Nephron progenitor cell (in vitro differentiated cells): Measurements from ENCODE around the gene CRTC3.
"Not testable (repeated sequence)": the region's sequence is repeated elsewhere in the genome, so short reads cannot be mapped to it uniquely, and the experiment has no call there.

ENCODE experiments used
- DNase-seq: peaks from one replicate; pipeline ENCODE4 v3.0.0; 2021
- H3K27ac Mint-ChIP-seq: 2 replicates; pipeline ENCODE4 v1.8.0; 2021; ENCODE audit warnings: mild to moderate bottlenecking, moderate library complexity, mixed read lengths
- H3K27me3 Mint-ChIP-seq: 2 replicates; pipeline ENCODE4 v1.8.0; 2021; ENCODE audit warnings: mild to moderate bottlenecking, low read depth, mixed read lengths; ENCODE audit not compliant: poor library complexity
- H3K36me3 Mint-ChIP-seq: 2 replicates; pipeline ENCODE4 v1.8.0; 2021; ENCODE audit warnings: low read depth, mixed read lengths
- H3K4me1 Mint-ChIP-seq: 2 replicates; pipeline ENCODE4 v1.8.0; 2021; ENCODE audit warnings: mixed read lengths
- H3K4me3 Mint-ChIP-seq: 2 replicates; pipeline ENCODE4 v1.8.0; 2021; ENCODE audit warnings: mild to moderate bottlenecking, moderate library complexity, mixed read lengths
- H3K9me3 Mint-ChIP-seq: 2 replicates; pipeline ENCODE4 v1.8.0; 2021; ENCODE audit warnings: mild to moderate bottlenecking, moderate library complexity, mixed read lengths
- TF ChIP-seq, protein P1 (sequence below): fragments of 200-600 bp; sonication (generic); IDR thresholded peaks from 2 replicates; pipeline ENCODE4 v1.5.0; 2021; ENCODE audit warnings: antibody characterized with exemption

Gene CRTC3

GRCh38 chr15:90512981-90513380 lies 16.7 kb upstream of the CRTC3 start:
- no peak for DNase-seq
- no peak overlapping the region for H3K27ac Mint-ChIP-seq
- H3K4me3 Mint-ChIP-seq = no peak overlapping the region
- H3K4me1 Mint-ChIP-seq = no peaks in the 10 kb centered on the region
- peaks cover 43% of the 10 kb centered on the region for H3K9me3 Mint-ChIP-seq
- peaks cover 5% of the 10 kb centered on the region for H3K36me3 Mint-ChIP-seq
- peaks cover 10% of the 10 kb centered on the region for H3K27me3 Mint-ChIP-seq
- TF ChIP-seq, protein P1, sequence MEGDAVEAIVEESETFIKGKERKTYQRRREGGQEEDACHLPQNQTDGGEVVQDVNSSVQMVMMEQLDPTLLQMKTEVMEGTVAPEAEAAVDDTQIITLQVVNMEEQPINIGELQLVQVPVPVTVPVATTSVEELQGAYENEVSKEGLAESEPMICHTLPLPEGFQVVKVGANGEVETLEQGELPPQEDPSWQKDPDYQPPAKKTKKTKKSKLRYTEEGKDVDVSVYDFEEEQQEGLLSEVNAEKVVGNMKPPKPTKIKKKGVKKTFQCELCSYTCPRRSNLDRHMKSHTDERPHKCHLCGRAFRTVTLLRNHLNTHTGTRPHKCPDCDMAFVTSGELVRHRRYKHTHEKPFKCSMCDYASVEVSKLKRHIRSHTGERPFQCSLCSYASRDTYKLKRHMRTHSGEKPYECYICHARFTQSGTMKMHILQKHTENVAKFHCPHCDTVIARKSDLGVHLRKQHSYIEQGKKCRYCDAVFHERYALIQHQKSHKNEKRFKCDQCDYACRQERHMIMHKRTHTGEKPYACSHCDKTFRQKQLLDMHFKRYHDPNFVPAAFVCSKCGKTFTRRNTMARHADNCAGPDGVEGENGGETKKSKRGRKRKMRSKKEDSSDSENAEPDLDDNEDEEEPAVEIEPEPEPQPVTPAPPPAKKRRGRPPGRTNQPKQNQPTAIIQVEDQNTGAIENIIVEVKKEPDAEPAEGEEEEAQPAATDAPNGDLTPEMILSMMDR = no peak

- Mint-ChIP-seq H3K9me3 (peaks cover 43% of the 10 kb centered on the region), H3K27ac (no peak overlapping the region), H3K4me1 (no peaks in the 10 kb centered on the region), H3K36me3 (peaks cover 5% of the 10 kb centered on the region), H3K4me3 (no peak overlapping the region), H3K27me3 (peaks cover 10% of the 10 kb centered on the region)
- TF ChIP-seq, protein P1 = no peak
- no peak for DNase-seq
Measured at GRCh38 chr15:90513448-90513847, 16.3 kb upstream of the CRTC3 start.

- not testable (repeated sequence) for H3K4me1 Mint-ChIP-seq, DNase-seq, H3K4me3 Mint-ChIP-seq, H3K27ac Mint-ChIP-seq, H3K36me3 Mint-ChIP-seq, H3K27me3 Mint-ChIP-seq
- peaks cover 39% of the 10 kb centered on the region for H3K9me3 Mint-ChIP-seq
Measured at GRCh38 chr15:90513893-90514292, 15.8 kb upstream of the CRTC3 start.

DNA sequence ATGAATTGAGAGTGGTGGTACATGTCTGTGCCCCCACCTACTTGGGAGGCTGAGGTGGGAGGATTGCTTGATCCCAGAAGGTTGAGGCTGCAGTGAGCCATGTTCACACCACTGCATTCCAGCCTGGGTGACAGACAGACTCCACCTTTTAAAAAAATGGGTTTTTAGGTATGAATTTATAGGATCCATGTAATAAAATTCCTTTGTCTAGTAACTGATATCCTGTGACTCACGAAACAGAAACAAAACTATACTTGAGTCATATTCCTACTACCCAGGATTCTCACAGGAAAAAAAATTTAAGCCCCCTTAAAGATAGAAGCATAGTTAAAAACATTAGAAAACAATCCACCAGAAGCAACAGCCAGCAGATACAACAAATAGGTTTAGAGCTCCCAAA lies 10.0 kb upstream of the CRTC3 start:
- H3K4me3 Mint-ChIP-seq = no peak overlapping the region
- H3K27me3 Mint-ChIP-seq = peaks cover 5% of the 10 kb centered on the region
- H3K4me1 Mint-ChIP-seq = peaks cover 21% of the 10 kb centered on the region
- no peaks in the 10 kb centered on the region for H3K36me3 Mint-ChIP-seq
- H3K27ac Mint-ChIP-seq = no peak overlapping the region
- no peaks in the 10 kb centered on the region for H3K9me3 Mint-ChIP-seq
- TF ChIP-seq, protein P1 = no peak
- DNase-seq = no peak

GRCh38 chr15:90520365-90520764 lies 9.4 kb upstream of the CRTC3 start:
- Mint-ChIP-seq H3K9me3 (no peaks in the 10 kb centered on the region), H3K27ac (peak overlapping the region; percentile 95), H3K36me3 (no peaks in the 10 kb centered on the region), H3K4me1 (peaks cover 21% of the 10 kb centered on the region), H3K27me3 (peaks cover 6% of the 10 kb centered on the region), H3K4me3 (no peak overlapping the region)
- TF ChIP-seq, protein P1 = no peak
- DNase-seq = no peak

- H3K4me1 Mint-ChIP-seq = peaks cover 28% of the 10 kb centered on the region
- peak overlapping the region; percentile 46 for H3K27ac Mint-ChIP-seq
- TF ChIP-seq, protein P1 = no peak
Measured at GRCh38 chr15:90523373-90523772, 6.3 kb upstream of the CRTC3 start.

GRCh38 chr15:90524018-90524803 lies 5.5 kb upstream of the CRTC3 start:
- DNase-seq, H3K9me3 Mint-ChIP-seq, H3K36me3 Mint-ChIP-seq, H3K27ac Mint-ChIP-seq, H3K4me3 Mint-ChIP-seq: not testable (repeated sequence)
- Mint-ChIP-seq H3K27me3 (peaks cover 24% of the 10 kb centered on the region), H3K4me1 (peaks cover 37% of the 10 kb centered on the region)

More at GRCh38 chr15:90523373-90523772, 6.3 kb upstream of the CRTC3 start:
- Mint-ChIP-seq H3K36me3 (no peaks in the 10 kb centered on the region), H3K9me3 (peaks cover 4% of the 10 kb centered on the region), H3K27me3 (peaks cover 16% of the 10 kb centered on the region), H3K4me3 (no peak overlapping the region)
- no peak for DNase-seq
